CD14-positive monocyte (primary cell): ENCODE data around the gene RIMBP2. TPM values are rescaled to one million over a fixed set of nuclear protein-coding genes. Genes with fewer than 3 reads are reported as not detected.
A peak's percentile ranks its signal among the peaks of the same experiment; 100 is the strongest.

Source experiments
- DNase-seq, 3 donors: peaks; one replicate each; pipeline ENCODE4 v3.0.0-alpha.2; 2011 to 2022
- H2AFZ ChIP-seq: 2 replicates; pipeline ENCODE4 v1.6.0; 2012; ENCODE audit warnings: mild to moderate bottlenecking, low read depth, low read length, inconsistent platforms; ENCODE audit not compliant: insufficient read depth, poor library complexity, severe bottlenecking
- H3K27ac ChIP-seq, 2 donors: 1 replicate in 1 of 2; 2 replicates in 1 of 2; pipeline ENCODE4 v1.5.1; 2012 to 2013; ENCODE audit warnings: low read length in 2 of 2, control low read depth in 1 of 2, inconsistent platforms in 1 of 2, low read depth in 1 of 2, mild to moderate bottlenecking in 1 of 2
- H3K27me3 ChIP-seq, 2 donors: one replicate each; pipeline versions ENCODE4 v1.6.0 to v1.6.1; 2011 to 2013; ENCODE audit warnings: low read length in 2 of 2; ENCODE audit not compliant: control insufficient read depth in 2 of 2, insufficient read depth in 2 of 2
- H3K36me3 ChIP-seq, 2 donors: replicated peaks in 1 of 2; 1 replicate in 1 of 2; 2 replicates in 1 of 2; pipeline versions ENCODE4 v1.5.1 to v1.6.1; 2012 to 2013; ENCODE audit warnings: low read length in 2 of 2, control low read depth in 1 of 2, inconsistent platforms in 1 of 2, mild to moderate bottlenecking in 1 of 2; ENCODE audit not compliant: insufficient read depth in 2 of 2, control insufficient read depth in 1 of 2
- H3K4me1 ChIP-seq, 2 donors: 1 replicate in 1 of 2; 2 replicates in 1 of 2; pipeline versions ENCODE4 v1.5.1 to v1.6.1; 2012 to 2013; ENCODE audit warnings: low read length in 2 of 2, control low read depth in 1 of 2, inconsistent platforms in 1 of 2, mild to moderate bottlenecking in 1 of 2, moderate library complexity in 1 of 2; ENCODE audit not compliant: insufficient read depth in 2 of 2, control insufficient read depth in 1 of 2
- H3K4me2 ChIP-seq: replicated peaks from 2 replicates; pipeline ENCODE3; 2012; ENCODE audit warnings: low read length, moderate library complexity, mild to moderate bottlenecking; ENCODE audit not compliant: poor library complexity, severe bottlenecking; ENCODE audit errors: extremely low read depth
- H3K4me3 ChIP-seq, 3 experiments: fragments of 200-600 bp in 1 of 3; sonication (generic) in 1 of 3; replicated peaks in 1 of 3; 1 replicate in 2 of 3; 2 replicates in 1 of 3; pipeline ENCODE4 v1.5.1; 2011 to 2013; ENCODE audit warnings: low read length in 3 of 3, mild to moderate bottlenecking in 3 of 3, control low read depth in 2 of 3, low read depth in 2 of 3, inconsistent platforms in 1 of 3, moderate library complexity in 1 of 3
- H3K79me2 ChIP-seq: 2 replicates; pipeline ENCODE4 v1.6.0; 2012; ENCODE audit warnings: mild to moderate bottlenecking, control low read depth, inconsistent platforms, low read length, moderate library complexity; ENCODE audit not compliant: insufficient read depth
- H3K9ac ChIP-seq: 2 replicates; pipeline ENCODE4 v1.6.0; 2017; ENCODE audit warnings: low read length, mild to moderate bottlenecking; ENCODE audit not compliant: insufficient read depth, poor library complexity, severe bottlenecking
- H3K9me3 ChIP-seq, 2 donors: replicated peaks in 1 of 2; 1 replicate in 1 of 2; 2 replicates in 1 of 2; pipeline versions ENCODE4 v1.5.1 to v1.6.1; 2012 to 2013; ENCODE audit warnings: low read length in 2 of 2, control low read depth in 1 of 2; ENCODE audit not compliant: control insufficient read depth in 1 of 2, insufficient read depth in 1 of 2
- H4K20me1 ChIP-seq: 2 replicates; pipeline ENCODE4 v1.6.0; 2012; ENCODE audit warnings: mild to moderate bottlenecking, low read length, control low read depth, moderate library complexity; ENCODE audit not compliant: insufficient read depth
- H3K27ac Mint-ChIP-seq, 7 donors: one replicate each; pipeline ENCODE4 v1.8.0; 2020; ENCODE audit warnings: mild to moderate bottlenecking in 7 of 7, mixed read lengths in 7 of 7, moderate library complexity in 6 of 7, inconsistent platforms in 2 of 7
- H3K27me3 Mint-ChIP-seq, 3 donors: one replicate each; pipeline ENCODE4 v1.8.0; 2021 to 2022; ENCODE audit warnings: low read depth in 3 of 3, mild to moderate bottlenecking in 3 of 3, mixed read lengths in 3 of 3, moderate library complexity in 3 of 3, inconsistent platforms in 1 of 3
- H3K36me3 Mint-ChIP-seq, 2 donors: one replicate each; pipeline ENCODE4 v1.8.0; 2020; ENCODE audit warnings: mixed read lengths in 2 of 2, inconsistent platforms in 1 of 2, mild to moderate bottlenecking in 1 of 2
- H3K4me1 Mint-ChIP-seq: one replicate; pipeline ENCODE4 v1.8.0; 2020; ENCODE audit warnings: mild to moderate bottlenecking, mixed read lengths
- H3K4me3 Mint-ChIP-seq, 2 donors: one replicate each; pipeline ENCODE4 v1.8.0; 2020; ENCODE audit warnings: mild to moderate bottlenecking in 2 of 2, mixed read lengths in 2 of 2, moderate library complexity in 1 of 2
- H3K9me3 Mint-ChIP-seq, 7 donors: one replicate each; pipeline ENCODE4 v1.8.0; 2020 to 2022; ENCODE audit warnings: mixed read lengths in 7 of 7, mild to moderate bottlenecking in 6 of 7, moderate library complexity in 6 of 7, inconsistent platforms in 2 of 7
- WGBS: methylation state at CpG from one replicate; pipeline ENCODE4 v1.1.5; 2013; ENCODE audit warnings: missing lambda C conversion rate; ENCODE audit not compliant: insufficient coverage; 5-methylcytosine and 5-hydroxymethylcytosine counted together
- intact Hi-C, 2 donors: fragments of 100-400 bp; cut with micrococcal nuclease; formaldehyde crosslinking; loops; one replicate each; pipeline versions ENCODE4 v1.15.0 to v1.15.1; 2023
- polyA plus RNA-seq, 3 donors: library from polyadenylated mRNA; depleted of rRNA in 1 of 3; unstranded in 2 of 3; stranded (reverse) in 1 of 3; fragments of 300-500 nt in 2 of 3; fragments of >200 nt in 1 of 3; fragmentation: Illumina TruSeq in 2 of 3; gene quantifications; 1 replicate in 2 of 3; 2 replicates in 1 of 3; pipeline ENCODE4 v1.2.3, GENCODE V29; 2012 to 2021
- TF ChIP-seq, protein P1 (sequence below): fragments of 200-600 bp; IDR thresholded peaks from one replicate; pipeline ENCODE4 v1.8.0; 2022; ENCODE audit warnings: antibody characterized with exemption, mild to moderate bottlenecking

Gene RIMBP2
- polyA plus RNA-seq, 3 donors = not detected

DNA sequence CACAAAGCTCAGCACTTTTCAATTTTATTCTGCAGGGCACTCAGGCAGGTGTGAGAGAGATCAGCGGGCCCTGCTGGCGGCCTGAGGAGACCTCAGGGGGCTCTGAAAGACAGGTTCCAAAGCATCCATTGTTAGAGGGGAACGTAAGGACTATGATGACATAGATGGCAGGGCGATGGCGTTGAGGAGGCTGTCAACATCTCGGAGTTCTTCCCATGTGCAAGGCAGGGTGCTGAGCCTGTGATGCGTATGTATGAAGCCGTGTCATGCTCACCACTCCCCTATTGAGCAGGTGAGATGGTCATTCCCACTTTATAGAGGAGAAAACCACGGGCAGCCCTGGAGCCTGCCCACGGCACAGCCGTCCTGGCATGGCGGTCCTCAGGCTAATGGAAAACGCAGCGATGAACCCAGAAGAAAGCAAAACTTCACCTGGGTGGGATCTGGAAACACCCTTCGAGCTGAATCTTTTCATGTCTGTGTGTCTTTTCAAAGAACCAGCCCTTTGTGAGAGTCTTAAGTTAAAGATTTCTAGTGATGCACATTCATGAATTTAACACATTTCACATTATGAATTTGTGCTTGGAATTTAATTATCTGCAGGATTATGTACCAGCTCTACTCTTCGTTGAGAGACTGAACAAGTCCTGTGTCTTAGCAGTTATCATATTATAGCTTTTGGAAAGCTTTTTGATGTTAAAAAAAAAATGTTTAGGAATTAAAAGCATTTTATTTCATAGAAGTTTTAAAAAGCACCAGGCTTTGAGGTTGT lies 64.7 kb downstream of the RIMBP2 start:
- no peak overlapping the region for H2AFZ ChIP-seq
- H4K20me1 ChIP-seq = no peaks in the 10 kb centered on the region
- intact Hi-C loops = no loop called here
- H3K4me1 Mint-ChIP-seq = no peaks in the 10 kb centered on the region
- no peaks in the 10 kb centered on the region for H3K79me2 ChIP-seq
- no peak overlapping the region for H3K4me3 ChIP-seq
- H3K4me3 Mint-ChIP-seq = no peak overlapping the region
- peaks cover 2 to 5% (median 3%) of the 10 kb centered on the region in 3 donors for H3K27me3 Mint-ChIP-seq
- H3K9ac ChIP-seq = no peak overlapping the region
- no peak overlapping the region for H3K27ac ChIP-seq
- H3K9me3 ChIP-seq = no peaks in the 10 kb centered on the region
- TF ChIP-seq, protein P1, sequence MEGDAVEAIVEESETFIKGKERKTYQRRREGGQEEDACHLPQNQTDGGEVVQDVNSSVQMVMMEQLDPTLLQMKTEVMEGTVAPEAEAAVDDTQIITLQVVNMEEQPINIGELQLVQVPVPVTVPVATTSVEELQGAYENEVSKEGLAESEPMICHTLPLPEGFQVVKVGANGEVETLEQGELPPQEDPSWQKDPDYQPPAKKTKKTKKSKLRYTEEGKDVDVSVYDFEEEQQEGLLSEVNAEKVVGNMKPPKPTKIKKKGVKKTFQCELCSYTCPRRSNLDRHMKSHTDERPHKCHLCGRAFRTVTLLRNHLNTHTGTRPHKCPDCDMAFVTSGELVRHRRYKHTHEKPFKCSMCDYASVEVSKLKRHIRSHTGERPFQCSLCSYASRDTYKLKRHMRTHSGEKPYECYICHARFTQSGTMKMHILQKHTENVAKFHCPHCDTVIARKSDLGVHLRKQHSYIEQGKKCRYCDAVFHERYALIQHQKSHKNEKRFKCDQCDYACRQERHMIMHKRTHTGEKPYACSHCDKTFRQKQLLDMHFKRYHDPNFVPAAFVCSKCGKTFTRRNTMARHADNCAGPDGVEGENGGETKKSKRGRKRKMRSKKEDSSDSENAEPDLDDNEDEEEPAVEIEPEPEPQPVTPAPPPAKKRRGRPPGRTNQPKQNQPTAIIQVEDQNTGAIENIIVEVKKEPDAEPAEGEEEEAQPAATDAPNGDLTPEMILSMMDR = no peak
- no peaks in the 10 kb centered on the region for H3K27me3 ChIP-seq
- no peak for DNase-seq
- no peaks in the 10 kb centered on the region for H3K36me3 ChIP-seq
- WGBS = 86% methylated on average over 5 of the region's 16 CpGs
- H3K36me3 Mint-ChIP-seq = no peaks in the 10 kb centered on the region
- peaks cover 2 to 8% (median 3%) of the 10 kb centered on the region in 7 donors for H3K9me3 Mint-ChIP-seq
- H3K4me2 ChIP-seq = no peak overlapping the region
- H3K27ac Mint-ChIP-seq = no peak overlapping the region
- no peaks in the 10 kb centered on the region for H3K4me1 ChIP-seq

DNA sequence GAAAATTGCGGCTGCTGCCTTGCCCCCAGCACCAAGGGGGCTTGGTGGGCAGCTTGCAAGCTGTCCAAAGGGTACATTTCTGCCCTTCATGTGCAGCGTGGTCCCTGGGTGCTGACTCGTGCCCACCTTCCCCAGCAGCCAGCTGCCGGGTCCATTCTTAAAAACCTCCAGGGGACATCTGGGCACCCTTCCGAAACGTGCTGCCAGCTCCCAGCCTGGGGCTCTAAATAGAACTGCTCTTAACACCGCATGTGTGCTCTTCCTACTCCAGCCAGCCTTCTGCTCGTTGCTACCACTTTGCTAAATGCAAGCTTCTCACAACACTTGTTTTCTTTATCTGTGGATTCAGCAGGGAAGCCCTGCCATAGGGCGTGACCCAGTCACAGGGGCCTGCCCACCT lies 66.0 kb downstream of the RIMBP2 start:
- Histone ChIP-seq H3K4me3 (no peak overlapping the region), H3K9ac (no peak overlapping the region), H3K27ac (no peak overlapping the region), H3K9me3 (no peaks in the 10 kb centered on the region), H3K4me1 (no peaks in the 10 kb centered on the region), H3K27me3 (no peaks in the 10 kb centered on the region), H4K20me1 (no peaks in the 10 kb centered on the region), H3K79me2 (no peaks in the 10 kb centered on the region), H2AFZ (no peak overlapping the region), H3K36me3 (no peaks in the 10 kb centered on the region), H3K4me2 (no peak overlapping the region)
- no peak for DNase-seq
- TF ChIP-seq, protein P1 = no peak
- 78% methylated on average over 9 of the region's 9 CpGs for WGBS
- intact Hi-C loops = no loop called here
- peaks cover 2 to 5% (median 4%) of the 10 kb centered on the region in 3 donors for H3K27me3 Mint-ChIP-seq
- H3K27ac Mint-ChIP-seq = peak overlapping the region in 1 of 7 donors; percentile 80
- no peaks in the 10 kb centered on the region for H3K4me1 Mint-ChIP-seq
- H3K9me3 Mint-ChIP-seq = peaks cover 2 to 9% (median 4%) of the 10 kb centered on the region in 7 donors
- H3K4me3 Mint-ChIP-seq = no peak overlapping the region
- H3K36me3 Mint-ChIP-seq = no peaks in the 10 kb centered on the region
